OCI-LY1 (cell line): ENCODE data around the gene SP5.

ENCODE experiments used
- H2AFZ ChIP-seq: fragments of 200-600 bp; sonication (generic), shearing (Covaris generic); 2 replicates; pipeline ENCODE4 v1.6.0; 2014; ENCODE audit warnings: antibody characterized with exemption, mild to moderate bottlenecking, low read length
- H3F3A ChIP-seq: fragments of 200-600 bp; sonication (generic), shearing (Covaris generic); 2 replicates; pipeline ENCODE4 v1.6.0; 2014; ENCODE audit warnings: mild to moderate bottlenecking, antibody characterized with exemption, low read length, moderate library complexity; ENCODE audit not compliant: insufficient read depth
- H3K27ac ChIP-seq: fragments of 200-600 bp; sonication (generic); 2 replicates; pipeline ENCODE4 v1.5.1; 2014; ENCODE audit warnings: low read length, mixed run types, mild to moderate bottlenecking, low read depth; ENCODE audit not compliant: poor library complexity, severe bottlenecking
- H3K27me3 ChIP-seq: fragments of 200-600 bp; sonication (generic); 2 replicates; pipeline ENCODE4 v1.6.0; 2014; ENCODE audit warnings: antibody characterized with exemption, mild to moderate bottlenecking, low read length, moderate library complexity; ENCODE audit not compliant: insufficient read depth
- H3K36me3 ChIP-seq: fragments of 200-600 bp; sonication (generic); 2 replicates; pipeline ENCODE4 v1.6.1; 2014; ENCODE audit warnings: mild to moderate bottlenecking, antibody characterized with exemption, low read length, moderate library complexity, mixed read lengths; ENCODE audit not compliant: insufficient read depth
- H3K4me1 ChIP-seq: fragments of 200-600 bp; sonication (generic); 2 replicates; pipeline ENCODE4 v1.5.1; 2014; ENCODE audit warnings: mild to moderate bottlenecking, low read length, moderate library complexity; ENCODE audit not compliant: insufficient read depth, severe bottlenecking
- H3K4me2 ChIP-seq: fragments of 200-600 bp; sonication (generic), shearing (Covaris generic); 2 replicates; pipeline ENCODE4 v1.6.1; 2014; ENCODE audit warnings: low read length
- H3K4me3 ChIP-seq: fragments of 200-600 bp; sonication (generic); 2 replicates; pipeline ENCODE4 v1.5.1; 2014; ENCODE audit warnings: low read length, low read depth, mild to moderate bottlenecking, mixed read lengths; ENCODE audit not compliant: poor library complexity, severe bottlenecking
- H3K79me2 ChIP-seq: fragments of 200-600 bp; shearing (Covaris generic); 2 replicates; pipeline ENCODE4 v1.6.1; 2016; ENCODE audit warnings: mixed run types, low read length, mixed read lengths; ENCODE audit not compliant: insufficient read depth
- H3K9ac ChIP-seq: fragments of 200-600 bp; sonication (generic), shearing (Covaris generic); 2 replicates; pipeline ENCODE4 v1.6.1; 2014; ENCODE audit warnings: mild to moderate bottlenecking, low read length, mixed read lengths
- H3K9me2 ChIP-seq: fragments of 200-600 bp; sonication (generic), shearing (Covaris generic); 2 replicates; pipeline ENCODE4 v1.6.1; 2014; ENCODE audit warnings: low read depth, mild to moderate bottlenecking, low read length, mixed read lengths
- H3K9me3 ChIP-seq: fragments of 200-600 bp; shearing (Covaris generic); 2 replicates; pipeline ENCODE4 v1.6.1; 2014; ENCODE audit warnings: low read length, mixed read lengths
- H4K20me1 ChIP-seq: fragments of 200-600 bp; sonication (generic), shearing (Covaris generic); 2 replicates; pipeline ENCODE4 v1.6.0; 2016; ENCODE audit warnings: mild to moderate bottlenecking, low read length; ENCODE audit not compliant: insufficient read depth
- CTCF ChIP-seq: fragments of 200-600 bp; sonication (generic), shearing (Covaris generic); IDR thresholded peaks from 2 replicates; pipeline ENCODE4 v1.5.1; 2017; ENCODE audit warnings: mild to moderate bottlenecking, antibody characterized with exemption, low read length, moderate library complexity, mixed read lengths
- EZH2 ChIP-seq: fragments of 200-600 bp; sonication (generic), shearing (Covaris generic); IDR thresholded peaks from 2 replicates; pipeline ENCODE4 v1.8.0; 2017; ENCODE audit warnings: borderline replicate concordance, mixed run types, mild to moderate bottlenecking, antibody characterized with exemption, low read length, moderate library complexity, mixed read lengths

The SP5 gene

GRCh38 chr2:170742000-170742399 is 26.9 kb downstream of the SP5 start:
- no peak overlapping the region for H3K27ac ChIP-seq
- no peaks in the 10 kb centered on the region for H4K20me1 ChIP-seq
- no peaks in the 10 kb centered on the region for H3K27me3 ChIP-seq
- H3K9me3 ChIP-seq = no peaks in the 10 kb centered on the region
- H3K79me2 ChIP-seq = no peaks in the 10 kb centered on the region
- H3K36me3 ChIP-seq = no peaks in the 10 kb centered on the region
- TF ChIP-seq CTCF (no peak), EZH2 (no peak)
- H3K4me2 ChIP-seq = no peak overlapping the region
- no peaks in the 10 kb centered on the region for H3K9me2 ChIP-seq
- H2AFZ ChIP-seq = no peak overlapping the region
- H3K4me3 ChIP-seq = no peak overlapping the region
- no peaks in the 10 kb centered on the region for H3K4me1 ChIP-seq
- H3F3A ChIP-seq = no peaks in the 10 kb centered on the region
- no peak overlapping the region for H3K9ac ChIP-seq

- no peaks in the 10 kb centered on the region for H3K79me2 ChIP-seq
- H3K36me3 ChIP-seq = no peaks in the 10 kb centered on the region
- TF ChIP-seq CTCF (no peak), EZH2 (no peak)
- no peak overlapping the region for H3K9ac ChIP-seq
- no peak overlapping the region for H3K27ac ChIP-seq
- no peak overlapping the region for H3K4me2 ChIP-seq
- no peaks in the 10 kb centered on the region for H3K9me3 ChIP-seq
- H3K9me2 ChIP-seq = no peaks in the 10 kb centered on the region
- peaks cover 7% of the 10 kb centered on the region for H3K4me1 ChIP-seq
- H4K20me1 ChIP-seq = no peaks in the 10 kb centered on the region
- H3K4me3 ChIP-seq = no peak overlapping the region
- no peak overlapping the region for H2AFZ ChIP-seq
- H3K27me3 ChIP-seq = no peaks in the 10 kb centered on the region
- no peaks in the 10 kb centered on the region for H3F3A ChIP-seq
Measured at GRCh38 chr2:170742896-170743529, 27.9 kb downstream of the SP5 start.

GRCh38 chr2:170743530-170744239 is 28.5 kb downstream of the SP5 start:
- peaks cover 7% of the 10 kb centered on the region for H3K4me1 ChIP-seq
- no peak for TF ChIP-seq EZH2
- TF ChIP-seq CTCF = no peak
- H3K36me3 ChIP-seq = no peaks in the 10 kb centered on the region
- H3K79me2 ChIP-seq = no peaks in the 10 kb centered on the region
- no peak overlapping the region for H3K27ac ChIP-seq
- H3K9me3 ChIP-seq = no peaks in the 10 kb centered on the region
- no peak overlapping the region for H3K4me2 ChIP-seq
- H3K27me3 ChIP-seq = no peaks in the 10 kb centered on the region
- no peak overlapping the region for H3K9ac ChIP-seq
- no peaks in the 10 kb centered on the region for H3K9me2 ChIP-seq
- no peaks in the 10 kb centered on the region for H4K20me1 ChIP-seq
- H3F3A ChIP-seq = no peaks in the 10 kb centered on the region
- no peak overlapping the region for H3K4me3 ChIP-seq
- no peak overlapping the region for H2AFZ ChIP-seq
